ENCODE results near the gene SH3GL3.

DNA sequence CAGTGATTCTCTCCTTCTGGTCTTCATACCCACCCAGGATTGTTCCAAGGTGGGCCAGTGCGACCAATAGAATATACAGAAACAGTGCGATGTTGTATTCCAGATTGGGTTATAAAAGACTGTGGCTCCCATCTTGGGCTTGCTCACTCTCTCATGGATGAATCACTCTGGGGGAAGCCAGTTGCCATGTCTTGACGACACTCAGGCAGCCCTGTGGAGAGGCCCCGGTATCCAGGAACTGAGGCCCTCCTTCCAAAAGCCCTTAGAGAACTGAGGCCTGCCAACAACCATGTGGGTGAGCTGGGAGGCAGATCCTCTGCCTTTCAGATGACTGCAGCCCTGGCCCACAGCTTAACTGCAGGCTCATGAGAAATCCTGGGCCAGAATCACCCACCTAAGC lies 57.2 kb downstream of the SH3GL3 start:
- TF ChIP-seq POLR2A (IDR thresholded peaks at IDR 0.05; ENCODE audit: low read length) (no peak), GATA1 (IDR thresholded peaks at IDR 0.05; ENCODE audit: low read depth, low read length) (no peak)
